ENCODE results near the gene PCBP3. TPM values are rescaled to one million over a fixed set of nuclear protein-coding genes. Genes with fewer than 3 reads are reported as not detected.

The PCBP3 gene
- total and polyA plus RNA-seq, 10 of the 15 experiments (the other 5 are each of a cell fraction or from before 2014, with no cell fraction given): 0.09 to 1.3 (median 0.46) TPM; not detected in 3

DNA sequence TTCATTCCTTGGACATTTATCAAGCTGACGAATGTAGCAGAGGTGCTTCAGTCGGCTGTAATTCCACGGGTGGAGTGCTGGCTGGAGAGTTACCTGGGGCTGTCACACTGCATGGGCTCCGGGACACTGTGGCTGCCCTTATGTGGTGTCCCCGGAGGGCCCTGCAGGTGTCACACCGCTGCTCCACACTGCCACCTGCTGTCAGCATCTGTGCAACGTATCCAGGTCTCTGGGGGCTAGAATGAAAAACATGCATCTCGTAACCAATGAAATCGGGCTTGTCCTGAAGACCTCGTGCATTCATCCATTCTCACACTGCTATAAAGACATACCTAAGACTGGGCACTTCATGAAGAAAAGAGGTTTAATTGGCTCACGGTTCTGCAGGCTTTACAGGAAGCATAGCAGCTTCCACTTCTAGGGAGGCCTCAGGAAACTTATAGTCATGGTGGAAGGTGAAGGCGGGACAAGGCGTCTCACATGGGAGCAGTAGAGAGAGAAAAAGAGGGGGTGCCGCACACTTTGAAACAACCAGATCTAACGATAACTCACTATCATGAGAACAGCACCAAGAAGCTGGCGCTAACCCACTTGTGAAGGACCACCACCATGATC lies 46.7 kb upstream of the PCBP3 start:
- peak; percentile 90 for FAIRE-seq
- TSS peak; percentile 53 for BruUV-seq (replicated peaks)
- POLR2A ChIA-PET: interaction anchor here (0.7 to 0.9 kb wide), 2 partner anchors 44 to 64 kb away, joined by 3 read pairs; no protein-coding TSS in a partner anchor
- ATAC-seq: peak; percentile 70
- H3K79me2 ChIP-seq (ENCODE audit: control insufficient read depth, insufficient read depth, low read length): peaks cover 14% of the 10 kb centered on the region
- SMC1A ChIA-PET (ENCODE audit: uncharacterized antibody, unreplicated experiment): interaction anchor here (0.8 to 4.5 kb wide), 4 partner anchors 14 to 49 kb away, joined by 3 to 46 read pairs (median 3); no protein-coding TSS in a partner anchor
- peaks cover 12% of the 10 kb centered on the region for H3K4me1 ChIP-seq (ENCODE audit: control insufficient read depth, insufficient read depth, low read length)
- H2AFZ ChIP-seq (ENCODE audit: control insufficient read depth, low read depth, low read length): no peak overlapping the region
- H4K20me1 ChIP-seq (ENCODE audit: control insufficient read depth, insufficient read depth): no peaks in the 10 kb centered on the region
- H3K4me3 ChIP-seq: no peak overlapping the region
- peaks cover 8% of the 10 kb centered on the region; the same call in 2 of the 3 replicates for H3K9me3 ChIP-seq (replicated peaks; ENCODE audit: control insufficient read depth, insufficient read depth, low read length)
- CTCF ChIA-PET: interaction anchor here (0.7 to 5.7 kb wide), 16 partner anchors 11 to 285 kb away, joined by 3 to 76 read pairs (median 3); no protein-coding TSS in a partner anchor
- no peaks in the 10 kb centered on the region for H3K27me3 ChIP-seq (replicated peaks in 1 of 2; ENCODE audit: control insufficient read depth in 2 of 2, insufficient read depth in 2 of 2, low read length in 1 of 2)
- 28% methylated on average over 16 of the region's 16 CpGs for WGBS (ENCODE audit: insufficient coverage, insufficient replicate concordance, low lambda C conversion rate, missing lambda C conversion rate)
- H3K4me2 ChIP-seq (ENCODE audit: control insufficient read depth, insufficient read depth): no peak overlapping the region; the same call in 1 of the 2 replicates
- H3K36me3 ChIP-seq (ENCODE audit: control insufficient read depth in 2 of 2, insufficient read depth in 2 of 2, low read length in 1 of 2): peaks cover 0 to 7% of the 10 kb centered on the region in 2 experiments; a peak in 3 of 4 replicates
- intact Hi-C loops (cut with micrococcal nuclease; ENCODE audit: unreplicated experiment) (no loop called here), in situ Hi-C loops (cut with MboI) (loop anchor here (5.0 kb wide), 1 partner anchor 40 kb away; no protein-coding TSS in a partner anchor)
- RAD21 ChIA-PET (ENCODE audit: unreplicated experiment): interaction anchor here (1.2 to 4.5 kb wide), 2 partner anchors 12 to 40 kb away, joined by 3 to 37 read pairs; no protein-coding TSS in a partner anchor
- H3K27ac ChIP-seq (ENCODE audit: control insufficient read depth, insufficient read depth): no peak overlapping the region
- H3K9ac ChIP-seq (ENCODE audit: control insufficient read depth, insufficient read depth, low read length): no peak overlapping the region
- no peak for DNase-seq (ENCODE audit: low read depth, low spot score)
- TF ChIP-seq POLR2A (IDR thresholded peaks at IDR 0.05; ENCODE audit: low read depth, low read length) (no peak), SMC3 (IDR thresholded peaks at IDR 0.05; ENCODE audit: borderline replicate concordance, low read length) (peak; percentile 80), TCF12 (IDR thresholded peaks at IDR 0.05; ENCODE audit: low read depth, low read length) (peak; percentile 83), ATF7 (IDR thresholded peaks at IDR 0.05; ENCODE audit: low read depth) (no peak), EZH2 (IDR thresholded peaks at IDR 0.05; ENCODE audit: borderline replicate concordance, control insufficient read depth, low read depth, low read length) (no peak), POLR2AphosphoS2 (IDR thresholded peaks at IDR 0.05; ENCODE audit: low read depth, low read length) (no peak), IKZF1 (conservative IDR thresholded peaks at IDR 0.05) (0 out of 2 replicates have a peak, but pooled peaks have one; percentile 24), PAX5 (IDR thresholded peaks at IDR 0.05; ENCODE audit: borderline replicate concordance, low read depth, low read length) (0 out of 2 replicates have a peak, but pooled peaks have one; percentile 22), CHD1 (IDR thresholded peaks at IDR 0.05; ENCODE audit: low read depth, low read length) (no peak), YBX1 (IDR thresholded peaks at IDR 0.05) (no peak), YY1 (IDR thresholded peaks at IDR 0.05; ENCODE audit: low read depth, low read length) (peak; percentile 71), SRF (IDR thresholded peaks at IDR 0.05; ENCODE audit: low read depth in 2 of 2, low read length in 2 of 2) (peak; percentile 54 to 80; a peak in 2 of 4 replicates)
- TF ChIP-seq, protein P1, sequence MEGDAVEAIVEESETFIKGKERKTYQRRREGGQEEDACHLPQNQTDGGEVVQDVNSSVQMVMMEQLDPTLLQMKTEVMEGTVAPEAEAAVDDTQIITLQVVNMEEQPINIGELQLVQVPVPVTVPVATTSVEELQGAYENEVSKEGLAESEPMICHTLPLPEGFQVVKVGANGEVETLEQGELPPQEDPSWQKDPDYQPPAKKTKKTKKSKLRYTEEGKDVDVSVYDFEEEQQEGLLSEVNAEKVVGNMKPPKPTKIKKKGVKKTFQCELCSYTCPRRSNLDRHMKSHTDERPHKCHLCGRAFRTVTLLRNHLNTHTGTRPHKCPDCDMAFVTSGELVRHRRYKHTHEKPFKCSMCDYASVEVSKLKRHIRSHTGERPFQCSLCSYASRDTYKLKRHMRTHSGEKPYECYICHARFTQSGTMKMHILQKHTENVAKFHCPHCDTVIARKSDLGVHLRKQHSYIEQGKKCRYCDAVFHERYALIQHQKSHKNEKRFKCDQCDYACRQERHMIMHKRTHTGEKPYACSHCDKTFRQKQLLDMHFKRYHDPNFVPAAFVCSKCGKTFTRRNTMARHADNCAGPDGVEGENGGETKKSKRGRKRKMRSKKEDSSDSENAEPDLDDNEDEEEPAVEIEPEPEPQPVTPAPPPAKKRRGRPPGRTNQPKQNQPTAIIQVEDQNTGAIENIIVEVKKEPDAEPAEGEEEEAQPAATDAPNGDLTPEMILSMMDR (IDR thresholded peaks at IDR 0.05 in 2 of 3, conservative IDR thresholded peaks at IDR 0.05 in 1 of 3; ENCODE audit: control insufficient read depth in 2 of 3, extremely low read depth in 1 of 3, insufficient read depth in 1 of 3, low read depth in 3 of 3, low read length in 3 of 3): peak; percentile 78 to 85 (median 79)
- TF ChIP-seq, protein P2, sequence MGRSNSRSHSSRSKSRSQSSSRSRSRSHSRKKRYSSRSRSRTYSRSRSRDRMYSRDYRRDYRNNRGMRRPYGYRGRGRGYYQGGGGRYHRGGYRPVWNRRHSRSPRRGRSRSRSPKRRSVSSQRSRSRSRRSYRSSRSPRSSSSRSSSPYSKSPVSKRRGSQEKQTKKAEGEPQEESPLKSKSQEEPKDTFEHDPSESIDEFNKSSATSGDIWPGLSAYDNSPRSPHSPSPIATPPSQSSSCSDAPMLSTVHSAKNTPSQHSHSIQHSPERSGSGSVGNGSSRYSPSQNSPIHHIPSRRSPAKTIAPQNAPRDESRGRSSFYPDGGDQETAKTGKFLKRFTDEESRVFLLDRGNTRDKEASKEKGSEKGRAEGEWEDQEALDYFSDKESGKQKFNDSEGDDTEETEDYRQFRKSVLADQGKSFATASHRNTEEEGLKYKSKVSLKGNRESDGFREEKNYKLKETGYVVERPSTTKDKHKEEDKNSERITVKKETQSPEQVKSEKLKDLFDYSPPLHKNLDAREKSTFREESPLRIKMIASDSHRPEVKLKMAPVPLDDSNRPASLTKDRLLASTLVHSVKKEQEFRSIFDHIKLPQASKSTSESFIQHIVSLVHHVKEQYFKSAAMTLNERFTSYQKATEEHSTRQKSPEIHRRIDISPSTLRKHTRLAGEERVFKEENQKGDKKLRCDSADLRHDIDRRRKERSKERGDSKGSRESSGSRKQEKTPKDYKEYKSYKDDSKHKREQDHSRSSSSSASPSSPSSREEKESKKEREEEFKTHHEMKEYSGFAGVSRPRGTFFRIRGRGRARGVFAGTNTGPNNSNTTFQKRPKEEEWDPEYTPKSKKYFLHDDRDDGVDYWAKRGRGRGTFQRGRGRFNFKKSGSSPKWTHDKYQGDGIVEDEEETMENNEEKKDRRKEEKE (IDR thresholded peaks at IDR 0.05): no peak
- TF ChIP-seq, protein P3, sequence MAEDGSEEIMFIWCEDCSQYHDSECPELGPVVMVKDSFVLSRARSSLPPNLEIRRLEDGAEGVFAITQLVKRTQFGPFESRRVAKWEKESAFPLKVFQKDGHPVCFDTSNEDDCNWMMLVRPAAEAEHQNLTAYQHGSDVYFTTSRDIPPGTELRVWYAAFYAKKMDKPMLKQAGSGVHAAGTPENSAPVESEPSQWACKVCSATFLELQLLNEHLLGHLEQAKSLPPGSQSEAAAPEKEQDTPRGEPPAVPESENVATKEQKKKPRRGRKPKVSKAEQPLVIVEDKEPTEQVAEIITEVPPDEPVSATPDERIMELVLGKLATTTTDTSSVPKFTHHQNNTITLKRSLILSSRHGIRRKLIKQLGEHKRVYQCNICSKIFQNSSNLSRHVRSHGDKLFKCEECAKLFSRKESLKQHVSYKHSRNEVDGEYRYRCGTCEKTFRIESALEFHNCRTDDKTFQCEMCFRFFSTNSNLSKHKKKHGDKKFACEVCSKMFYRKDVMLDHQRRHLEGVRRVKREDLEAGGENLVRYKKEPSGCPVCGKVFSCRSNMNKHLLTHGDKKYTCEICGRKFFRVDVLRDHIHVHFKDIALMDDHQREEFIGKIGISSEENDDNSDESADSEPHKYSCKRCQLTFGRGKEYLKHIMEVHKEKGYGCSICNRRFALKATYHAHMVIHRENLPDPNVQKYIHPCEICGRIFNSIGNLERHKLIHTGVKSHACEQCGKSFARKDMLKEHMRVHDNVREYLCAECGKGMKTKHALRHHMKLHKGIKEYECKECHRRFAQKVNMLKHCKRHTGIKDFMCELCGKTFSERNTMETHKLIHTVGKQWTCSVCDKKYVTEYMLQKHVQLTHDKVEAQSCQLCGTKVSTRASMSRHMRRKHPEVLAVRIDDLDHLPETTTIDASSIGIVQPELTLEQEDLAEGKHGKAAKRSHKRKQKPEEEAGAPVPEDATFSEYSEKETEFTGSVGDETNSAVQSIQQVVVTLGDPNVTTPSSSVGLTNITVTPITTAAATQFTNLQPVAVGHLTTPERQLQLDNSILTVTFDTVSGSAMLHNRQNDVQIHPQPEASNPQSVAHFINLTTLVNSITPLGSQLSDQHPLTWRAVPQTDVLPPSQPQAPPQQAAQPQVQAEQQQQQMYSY (CRISPR knock-in tag; IDR thresholded peaks at IDR 0.05): no peak

Data from GM12878 (cell line).